A673 (cell line): ENCODE data around the gene RAMP1. TPM values are rescaled to one million over a fixed set of nuclear protein-coding genes. Genes with fewer than 3 reads are reported as not detected.

Experiments used
- BruUV-seq: library from RNA; stranded (reverse); fragments of 400-500 nt; replicated peaks from 2 replicates; lab custom pipeline; 2021; lab: Mats Ljungman, UMichigan
- CTCF ChIA-PET: fragments of 300-600 bp; sonication (Branson Sonifier 250); formaldehyde crosslinking; loops from one replicate; lab custom pipeline; 2022; ENCODE audit warnings: antibody characterized with exemption; lab: Charles Lee
- POLR2A ChIA-PET: fragments of 300-600 bp; sonication (Branson Sonifier 250); formaldehyde crosslinking; loops from one replicate; lab custom pipeline; 2022; ENCODE audit warnings: antibody characterized with exemption; ENCODE audit not compliant: low non-redundant PET; lab: Charles Lee
- DNase-seq: peaks from one replicate; pipeline ENCODE4 v3.0.0-alpha.2; 2015; ENCODE audit warnings: low spot score
- H3K27ac ChIP-seq: fragments of 200-600 bp; sonication (generic); 2 replicates; pipeline ENCODE4 v1.5.1; 2016; ENCODE audit warnings: mixed run types, low read depth, mild to moderate bottlenecking, mixed read lengths, antibody characterized with exemption, low read length; ENCODE audit not compliant: poor library complexity, severe bottlenecking
- H3K27me3 ChIP-seq: fragments of 200-600 bp; sonication (generic); replicated peaks from 2 replicates; pipeline ENCODE4 v1.6.1; 2017; ENCODE audit warnings: mixed run types, low read depth, mild to moderate bottlenecking, mixed read lengths, antibody characterized with exemption, low read length; ENCODE audit not compliant: insufficient read depth, poor library complexity
- H3K36me3 ChIP-seq: fragments of 200-600 bp; sonication (generic); 2 replicates; pipeline ENCODE4 v1.6.1; 2016; ENCODE audit warnings: mixed run types, mild to moderate bottlenecking, mixed read lengths, antibody characterized with exemption, low read length; ENCODE audit not compliant: insufficient read depth, poor library complexity, severe bottlenecking
- H3K4me1 ChIP-seq: fragments of 200-600 bp; sonication (generic); 2 replicates; pipeline ENCODE4 v1.6.1; 2017; ENCODE audit warnings: mixed run types, mild to moderate bottlenecking, mixed read lengths, antibody characterized with exemption, low read length; ENCODE audit not compliant: insufficient read depth, poor library complexity, severe bottlenecking
- H3K4me3 ChIP-seq: fragments of 200-600 bp; sonication (generic); 2 replicates; pipeline ENCODE4 v1.5.1; 2016; ENCODE audit warnings: low read depth, mixed run types, mild to moderate bottlenecking, mixed read lengths, low read length; ENCODE audit not compliant: poor library complexity, severe bottlenecking
- H3K9me3 ChIP-seq: fragments of 200-600 bp; sonication (generic); 2 replicates; pipeline ENCODE4 v1.6.1; 2016; ENCODE audit warnings: mixed run types, low read depth, mild to moderate bottlenecking, mixed read lengths, antibody characterized with exemption, low read length; ENCODE audit not compliant: poor library complexity, severe bottlenecking
- CTCF ChIP-seq: fragments of 300-800, 200-600 bp; sonication (generic); conservative IDR thresholded peaks from 2 replicates; pipeline ENCODE4 v1.5.1; 2017; ENCODE audit warnings: low read depth, mild to moderate bottlenecking, antibody characterized with exemption, low read length, moderate library complexity, mixed read lengths
- EZH2 ChIP-seq: fragments of 200-600 bp; sonication (generic); IDR thresholded peaks from 2 replicates; pipeline ENCODE4 v1.6.1; 2017; ENCODE audit warnings: borderline replicate concordance, low read depth, mild to moderate bottlenecking, mixed read lengths, antibody characterized with exemption, low read length; ENCODE audit not compliant: poor library complexity, severe bottlenecking
- intact Hi-C: fragments of 100-400 bp; cut with micrococcal nuclease; formaldehyde crosslinking; loops from one replicate; pipeline ENCODE4 v1.10.0; 2022; ENCODE audit not compliant: unreplicated experiment
- total RNA-seq: library from RNA; stranded (reverse); gene quantifications from 2 replicates; pipeline ENCODE4 v1.2.3, GENCODE V29; 2021

Gene RAMP1
- total RNA-seq, 1 experiment from 2014 or later = 24.8 TPM

- Histone ChIP-seq H3K27me3 (no peaks in the 10 kb centered on the region), H3K4me3 (no peak overlapping the region), H3K36me3 (no peaks in the 10 kb centered on the region), H3K9me3 (no peaks in the 10 kb centered on the region), H3K27ac (no peak overlapping the region), H3K4me1 (peaks cover 5% of the 10 kb centered on the region)
- DNase-seq = peak; percentile 68
- intact Hi-C loops = no loop called here
- POLR2A ChIA-PET = no interaction called here
- no TSS peak for BruUV-seq
- no peak for TF ChIP-seq CTCF
- TF ChIP-seq EZH2 = no peak
- CTCF ChIA-PET = no interaction called here
Observed at GRCh38 chr2:237952851-237953250, 93.4 kb downstream of the RAMP1 start.

- Histone ChIP-seq H3K4me1 (peaks cover 5% of the 10 kb centered on the region), H3K27ac (no peak overlapping the region), H3K36me3 (no peaks in the 10 kb centered on the region), H3K4me3 (peak overlapping the region; percentile 39), H3K27me3 (no peaks in the 10 kb centered on the region), H3K9me3 (no peaks in the 10 kb centered on the region)
- CTCF ChIA-PET = interaction anchor here (0.5 kb wide), 1 partner anchor 90 kb away, joined by 3 read pairs; no protein-coding TSS in a partner anchor
- intact Hi-C loops = no loop called here
- TF ChIP-seq EZH2 (no peak), CTCF (no peak)
- no peak for DNase-seq
- no TSS peak for BruUV-seq
- POLR2A ChIA-PET = no interaction called here
Observed at GRCh38 chr2:237955640-237956401, 96.4 kb downstream of the RAMP1 start.

GRCh38 chr2:237956402-237956736 is 96.9 kb downstream of the RAMP1 start:
- no TSS peak for BruUV-seq
- no peak for DNase-seq
- H3K27ac ChIP-seq = no peak overlapping the region
- TF ChIP-seq EZH2 (no peak), CTCF (no peak)
- CTCF ChIA-PET = no interaction called here
- POLR2A ChIA-PET = no interaction called here
- peak overlapping the region; percentile 39 for H3K4me3 ChIP-seq
- no peaks in the 10 kb centered on the region for H3K36me3 ChIP-seq
- intact Hi-C loops = no loop called here
- peaks cover 5% of the 10 kb centered on the region for H3K4me1 ChIP-seq
- no peaks in the 10 kb centered on the region for H3K9me3 ChIP-seq
- no peaks in the 10 kb centered on the region for H3K27me3 ChIP-seq
